ENCODE results near the gene RAI1.
"Not testable (repeated sequence)": the region's sequence is repeated elsewhere in the genome, so short reads cannot be mapped to it uniquely, and the experiment has no call there.

The RAI1 gene

DNA sequence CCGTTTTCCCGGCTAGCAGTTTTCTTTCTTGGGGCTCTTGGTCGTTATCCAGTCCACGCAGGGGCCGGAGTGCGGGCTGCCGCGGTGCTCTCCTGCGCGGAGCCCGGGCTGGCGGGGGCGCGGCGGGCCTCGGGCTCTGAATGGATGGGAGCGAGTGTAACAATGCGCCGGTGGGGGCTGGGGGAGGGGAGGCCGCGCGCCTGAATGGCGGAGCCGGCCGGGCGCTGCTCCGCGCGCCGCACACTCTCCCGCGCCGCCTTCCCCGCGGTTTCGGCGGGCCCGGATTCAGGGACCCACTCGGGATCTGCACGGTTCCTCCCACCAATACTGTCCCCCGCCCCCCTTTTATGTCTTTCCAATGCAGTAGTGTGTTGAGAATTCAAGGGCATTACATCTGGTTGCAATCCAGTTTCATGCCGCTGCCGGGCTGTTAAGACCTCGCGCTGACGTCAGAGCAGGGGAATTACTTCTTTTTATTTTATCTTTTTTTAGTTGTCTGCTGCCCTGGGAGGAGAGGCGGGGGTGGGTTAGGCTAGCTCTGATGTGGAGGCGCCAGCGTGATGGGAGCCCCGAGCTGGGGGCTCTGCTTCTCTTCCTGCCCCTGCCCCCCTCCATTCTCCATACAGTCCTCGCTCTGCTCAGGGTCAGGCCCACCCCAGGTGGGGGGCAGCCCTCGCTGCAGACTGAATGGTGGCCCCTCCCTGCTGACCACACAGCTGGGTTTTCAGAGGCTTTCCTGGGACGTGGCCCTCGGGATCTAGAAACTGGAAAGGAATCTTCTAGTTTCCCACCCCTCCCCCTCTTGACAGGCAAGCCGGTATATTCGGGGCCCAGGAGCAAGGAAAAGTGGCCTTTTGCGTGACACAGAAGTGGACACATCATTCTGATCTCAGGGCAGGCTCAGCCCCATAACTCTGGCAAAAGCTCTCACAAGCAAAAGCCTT lies 1.8 kb downstream of the RAI1 start:
- DNase-seq = peak; percentile 77

DNA sequence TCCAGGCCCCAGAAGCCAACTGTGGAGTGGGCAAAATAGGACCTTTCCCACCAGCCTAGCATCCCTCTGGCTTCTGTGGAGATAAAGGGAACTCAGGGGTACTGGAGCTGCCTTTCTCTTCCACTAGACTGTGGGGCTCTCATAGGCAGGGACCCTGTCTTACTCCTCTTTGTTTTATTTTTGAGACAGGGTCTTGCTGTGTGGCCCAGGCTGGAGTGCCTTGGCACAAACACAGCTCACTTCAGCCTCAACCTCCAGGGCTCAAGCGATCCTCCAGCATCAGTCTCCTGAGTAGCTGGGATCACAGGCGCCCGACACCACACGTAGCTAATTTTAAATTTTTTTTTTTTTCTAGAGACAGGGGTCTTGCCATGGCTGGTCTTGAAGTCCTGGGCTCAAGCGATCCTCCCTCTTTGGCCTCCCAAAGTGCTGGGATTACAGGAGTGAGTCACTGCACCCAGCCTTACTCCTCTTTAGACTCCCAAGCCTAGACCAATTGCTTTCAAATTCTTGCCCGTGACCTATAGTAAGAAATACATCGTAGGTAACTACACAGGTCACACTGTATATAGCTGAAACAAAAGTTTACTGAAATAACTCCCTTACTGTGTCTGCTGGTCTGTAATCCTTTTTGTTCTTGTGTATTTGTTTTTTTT lies 2.6 kb downstream of the RAI1 start:
- DNase-seq = no peak

DNA sequence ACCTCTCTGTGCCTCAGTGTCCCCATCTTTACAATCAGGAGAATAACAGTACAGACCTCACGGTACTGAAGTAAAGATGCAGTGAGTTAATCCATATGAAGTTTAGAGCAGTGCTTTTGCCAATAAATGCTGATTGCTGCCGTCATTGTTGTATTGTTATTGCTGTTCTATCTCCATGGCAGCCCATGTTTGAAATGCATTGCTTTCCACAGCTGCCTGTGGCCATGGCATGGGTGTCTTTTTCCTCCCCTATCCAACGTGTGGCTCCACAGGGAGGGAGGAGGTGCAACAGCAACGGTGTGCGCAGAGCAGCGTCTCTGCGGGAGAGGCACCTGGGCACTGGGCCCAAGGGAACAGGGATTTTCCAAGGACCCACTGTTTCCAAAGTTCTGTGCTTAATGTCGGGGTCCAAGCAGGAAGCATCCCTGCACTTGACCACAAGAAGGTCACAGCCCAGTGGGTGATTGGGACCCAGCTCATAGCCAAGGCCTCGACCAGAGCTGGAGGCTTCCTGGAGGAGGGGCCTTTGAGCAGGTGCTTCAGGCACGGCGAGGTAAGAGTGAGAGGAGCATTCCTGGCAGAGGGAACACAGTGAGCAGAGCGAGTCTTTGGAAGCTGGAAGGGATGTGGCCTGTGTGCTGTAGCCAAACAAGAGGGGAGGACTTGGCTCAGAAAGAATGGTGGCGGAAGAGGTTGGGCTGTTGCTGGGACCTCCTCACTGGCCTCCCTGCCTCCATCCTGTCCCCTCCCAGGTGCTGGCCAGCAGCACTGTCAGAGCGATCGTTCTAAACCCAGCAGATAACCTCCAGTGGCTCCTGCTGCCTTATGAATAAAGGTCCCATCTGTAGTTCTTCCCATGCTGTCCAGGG lies 3.9 kb downstream of the RAI1 start:
- DNase-seq = no peak

DNA sequence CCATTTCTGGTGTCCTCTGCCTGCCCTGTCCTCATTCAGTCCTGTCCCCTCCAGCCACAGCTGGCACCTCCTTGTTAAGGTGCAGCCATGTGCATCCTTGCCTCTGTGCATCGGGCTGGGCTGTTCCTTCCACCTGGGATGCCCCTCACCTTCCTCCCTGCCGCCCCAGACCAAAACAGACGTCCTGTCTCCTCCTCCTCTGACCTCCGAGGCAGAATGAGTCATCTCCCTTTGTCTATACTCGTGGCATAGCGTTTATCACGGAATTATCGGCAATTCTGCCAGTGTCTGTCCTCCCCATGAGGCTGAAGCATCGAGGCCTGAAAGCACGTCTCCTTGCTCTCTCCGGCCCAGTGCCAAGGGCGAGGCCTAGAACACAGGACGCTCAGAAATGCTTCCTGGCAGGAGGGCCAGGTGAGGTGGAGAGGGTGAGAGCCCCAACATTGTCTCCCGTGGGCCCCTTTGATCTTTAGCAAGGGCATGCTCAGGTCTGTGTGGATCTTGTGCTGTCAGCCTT lies 4.6 kb downstream of the RAI1 start:
- no peak for DNase-seq

DNA sequence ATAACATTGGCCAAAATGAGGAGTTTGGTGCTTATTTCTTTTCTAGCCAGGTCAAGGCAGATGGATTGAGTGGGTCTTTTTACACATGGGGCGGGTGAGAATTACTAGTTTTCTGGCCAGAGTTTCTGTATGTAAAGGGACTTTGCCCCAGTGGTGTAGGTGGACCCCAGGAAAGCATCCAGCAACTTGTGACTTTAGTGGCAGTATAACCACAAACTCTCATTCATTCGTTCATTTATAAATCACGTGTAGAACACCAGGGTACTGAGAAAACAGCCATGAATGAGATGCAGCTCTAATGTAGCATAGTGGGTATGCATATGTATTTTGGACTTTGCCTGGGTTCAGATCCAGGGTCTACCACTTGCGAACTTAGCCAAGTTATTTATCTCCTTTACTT lies 8.1 kb downstream of the RAI1 start:
- no peak for DNase-seq

DNA sequence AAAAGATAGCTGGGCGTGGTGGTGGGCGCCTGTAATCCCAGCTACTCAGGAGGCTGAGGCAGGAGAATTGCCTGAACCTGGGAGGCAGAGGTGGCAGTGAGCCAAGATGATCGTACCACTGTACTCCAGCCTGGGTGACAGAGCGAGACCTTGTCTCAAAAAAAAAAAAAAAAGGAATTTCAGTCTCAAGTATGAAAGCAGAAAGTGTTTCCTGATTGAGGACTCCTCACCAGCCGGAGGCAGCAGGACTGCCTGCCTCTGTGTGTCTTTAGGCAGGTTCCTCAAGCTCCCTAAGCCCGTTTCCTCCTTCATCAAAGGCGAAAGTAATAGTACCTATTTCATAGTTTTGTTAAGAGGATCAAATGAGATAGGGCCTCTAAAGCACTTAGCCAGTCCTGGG lies 9.0 kb downstream of the RAI1 start:
- DNase-seq = not testable (repeated sequence)

DNA sequence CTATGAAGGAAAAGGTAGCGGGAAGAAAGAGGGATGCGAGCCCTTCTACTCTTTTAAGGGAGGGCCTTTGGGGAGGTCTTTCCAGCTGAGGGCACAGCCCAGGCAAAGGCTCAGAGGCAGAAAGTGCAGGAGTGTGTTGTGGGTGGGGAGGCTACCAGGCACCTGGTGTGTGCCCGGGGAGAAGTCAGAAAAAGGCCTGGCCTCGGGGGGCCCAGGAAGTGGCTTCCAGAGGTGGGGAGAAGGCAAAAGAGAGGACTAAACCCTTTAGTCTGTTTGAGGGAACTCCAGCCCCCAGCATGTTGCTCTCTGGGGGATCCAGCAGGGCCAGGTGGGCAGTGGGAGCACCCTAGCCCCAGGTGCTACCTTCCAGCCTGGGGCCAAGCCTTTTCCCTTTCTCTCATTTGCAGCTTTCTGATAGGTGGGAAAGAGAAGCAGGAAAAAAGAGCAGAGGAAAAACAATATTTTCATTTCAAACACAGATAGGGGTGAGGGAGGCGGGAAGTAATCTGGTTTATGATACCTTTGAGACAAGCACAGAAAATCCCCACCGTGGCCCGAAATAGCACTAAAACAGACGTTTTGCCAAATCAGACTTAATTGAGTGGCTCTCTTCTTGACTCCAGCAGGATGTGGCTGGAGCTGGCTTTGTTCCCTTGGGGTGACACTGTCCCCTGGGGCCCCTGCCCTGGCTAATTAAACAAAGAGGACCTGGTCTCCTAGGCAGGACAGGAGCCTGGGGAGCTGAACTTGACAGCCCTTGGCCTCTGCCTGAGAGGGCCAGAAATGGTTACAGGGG lies 10.4 kb downstream of the RAI1 start:
- DNase-seq = no peak

DNA sequence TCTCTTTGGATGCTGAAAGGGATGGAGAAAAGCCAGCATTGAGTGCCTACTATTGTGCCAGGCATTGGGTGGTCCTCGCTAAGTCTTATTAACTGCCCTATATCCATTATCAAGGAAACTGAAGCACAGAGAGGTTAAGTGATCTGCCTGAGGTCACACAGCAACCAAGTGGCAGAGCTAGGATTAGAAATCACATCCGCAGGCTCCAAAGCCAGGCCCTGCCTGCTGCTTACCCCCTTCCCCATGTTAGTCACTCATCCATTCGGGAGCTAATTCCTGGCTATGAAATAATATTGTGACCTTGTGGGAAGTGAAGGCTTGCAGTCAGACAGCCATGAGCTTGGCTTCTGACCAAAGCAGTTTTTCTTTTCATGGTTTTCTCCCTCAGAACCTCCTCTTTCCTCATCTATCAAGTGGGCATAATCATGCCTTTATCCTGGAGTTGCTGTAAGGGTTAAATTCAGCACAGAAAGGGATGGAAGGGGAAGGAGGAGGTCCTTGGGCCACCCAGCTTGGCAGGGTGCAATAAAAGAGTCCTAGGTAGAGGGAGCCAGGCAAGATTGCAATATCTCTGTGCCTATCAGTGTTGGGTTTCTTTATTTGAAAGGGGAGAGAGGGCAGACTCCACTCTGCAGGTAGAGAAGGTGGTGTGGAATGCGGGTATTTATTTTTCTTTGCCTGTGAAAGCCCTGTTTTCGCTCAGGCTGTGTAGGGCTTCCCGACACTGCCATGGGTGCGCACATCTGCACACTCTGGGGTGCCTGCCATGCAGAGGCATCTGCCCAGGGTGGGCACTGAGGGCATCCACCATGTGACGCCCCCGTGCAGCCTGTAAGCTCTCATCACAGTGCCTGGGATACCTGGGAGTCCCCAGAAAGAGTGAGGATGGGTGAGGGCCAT lies 11.3 kb downstream of the RAI1 start:
- DNase-seq = no peak

DNA sequence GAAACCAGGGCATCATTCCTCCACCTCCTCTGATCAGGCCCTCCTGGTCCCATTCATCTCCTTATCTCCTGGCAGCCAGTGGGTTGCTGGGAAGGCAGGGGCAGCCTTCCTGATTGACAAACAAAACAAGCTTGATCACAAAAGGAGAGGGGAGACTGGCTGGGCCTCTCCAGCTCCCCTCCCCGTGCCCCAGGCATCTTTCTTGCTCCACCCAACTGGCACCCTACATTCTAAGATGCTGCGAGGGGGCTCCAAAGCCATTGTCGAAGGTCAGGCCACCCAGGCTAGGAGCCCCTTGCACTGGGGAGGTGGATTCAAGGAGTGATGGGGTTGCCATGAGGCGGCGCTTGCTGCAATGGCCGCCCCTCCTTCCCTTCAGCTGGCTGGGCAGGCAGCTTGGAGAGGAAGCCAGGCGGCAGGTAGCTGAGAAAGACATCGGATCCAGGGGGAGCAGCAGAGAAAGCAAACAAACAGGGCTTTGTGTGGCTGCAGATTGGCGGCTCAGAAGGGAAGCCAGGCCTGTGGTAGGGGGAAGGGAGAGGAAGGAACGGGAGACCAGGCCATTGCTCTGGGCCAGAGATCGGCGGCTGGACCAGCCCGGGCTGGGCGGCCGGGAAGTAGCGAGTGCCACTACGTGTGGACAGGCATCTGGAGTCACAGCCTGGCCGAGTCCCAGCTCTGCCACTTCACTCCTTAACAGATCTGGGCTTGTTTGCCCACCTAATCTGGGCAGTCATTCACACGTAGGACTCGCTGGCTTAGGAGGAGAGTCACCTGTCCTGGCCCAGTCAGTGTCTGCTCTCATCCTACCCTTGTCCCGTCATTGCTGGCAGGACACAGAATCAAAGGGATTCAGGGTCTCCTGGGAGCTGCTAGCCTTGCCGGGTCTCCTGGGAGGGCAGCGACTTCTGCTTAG lies 12.3 kb downstream of the RAI1 start:
- DNase-seq = no peak

DNA sequence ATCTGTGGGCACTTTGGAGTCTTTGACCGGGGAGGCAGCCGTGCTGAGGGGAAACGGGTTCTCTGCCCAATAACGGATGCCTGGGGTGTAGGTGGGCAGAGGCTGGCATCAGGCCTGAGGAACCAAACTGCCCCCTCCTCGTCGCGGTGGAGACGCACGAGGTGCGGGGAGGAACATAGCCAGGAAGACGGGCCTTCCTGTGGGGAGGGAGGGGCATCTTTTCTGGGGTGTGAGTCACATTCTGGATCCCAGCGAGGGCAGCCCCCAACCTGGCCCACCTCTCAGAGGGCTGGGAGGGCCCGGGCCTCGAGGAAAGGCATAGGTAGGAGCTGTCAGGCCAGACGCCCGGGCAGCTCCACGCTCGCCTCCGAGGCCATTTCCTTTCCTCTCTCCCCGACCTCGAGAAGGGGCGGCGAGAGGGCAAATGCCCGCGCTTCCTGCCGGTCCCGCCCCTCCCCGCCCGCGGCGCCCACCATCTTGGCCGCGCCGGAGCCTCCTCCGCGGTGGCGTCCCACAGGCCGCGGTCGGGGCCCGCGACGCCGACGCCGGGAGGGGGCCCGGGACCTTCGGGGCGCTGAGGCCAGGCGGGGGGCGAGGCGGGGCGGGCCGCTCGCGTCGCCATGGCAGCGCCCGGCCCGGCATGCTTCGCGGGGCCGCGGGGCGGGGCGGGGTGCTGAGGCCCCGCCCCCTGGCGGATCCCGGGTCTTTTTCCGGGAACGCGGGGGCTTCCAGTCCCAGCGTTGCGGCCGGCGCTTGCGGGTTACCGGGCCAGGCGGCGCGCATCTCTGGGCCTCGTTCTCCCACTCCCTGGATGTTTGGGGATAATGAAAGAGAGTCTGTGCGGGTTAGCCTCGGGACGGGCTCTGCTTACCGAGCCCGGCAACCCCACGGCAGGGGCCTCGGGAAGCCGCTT lies 13.2 kb downstream of the RAI1 start:
- DNase-seq = peak; percentile 64

DNA sequence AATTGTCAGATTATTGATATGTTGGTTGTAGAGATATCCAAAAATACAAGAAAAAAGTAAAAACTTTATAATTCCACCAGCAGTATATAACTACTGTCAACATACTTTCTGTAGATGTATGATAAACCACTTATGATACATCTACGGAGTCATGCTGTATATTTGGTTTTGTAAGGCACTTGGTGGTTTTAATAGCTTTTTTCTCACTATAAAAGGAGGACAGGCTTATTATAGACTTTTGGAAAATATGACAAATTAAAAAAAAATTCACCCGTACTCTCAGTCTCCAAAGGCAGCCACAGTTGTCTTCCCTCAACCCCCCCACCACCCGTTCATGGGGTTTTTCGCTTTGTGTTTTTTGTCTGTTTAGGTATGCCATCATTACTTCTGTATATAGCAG lies 14.8 kb downstream of the RAI1 start:
- no peak for DNase-seq

DNA sequence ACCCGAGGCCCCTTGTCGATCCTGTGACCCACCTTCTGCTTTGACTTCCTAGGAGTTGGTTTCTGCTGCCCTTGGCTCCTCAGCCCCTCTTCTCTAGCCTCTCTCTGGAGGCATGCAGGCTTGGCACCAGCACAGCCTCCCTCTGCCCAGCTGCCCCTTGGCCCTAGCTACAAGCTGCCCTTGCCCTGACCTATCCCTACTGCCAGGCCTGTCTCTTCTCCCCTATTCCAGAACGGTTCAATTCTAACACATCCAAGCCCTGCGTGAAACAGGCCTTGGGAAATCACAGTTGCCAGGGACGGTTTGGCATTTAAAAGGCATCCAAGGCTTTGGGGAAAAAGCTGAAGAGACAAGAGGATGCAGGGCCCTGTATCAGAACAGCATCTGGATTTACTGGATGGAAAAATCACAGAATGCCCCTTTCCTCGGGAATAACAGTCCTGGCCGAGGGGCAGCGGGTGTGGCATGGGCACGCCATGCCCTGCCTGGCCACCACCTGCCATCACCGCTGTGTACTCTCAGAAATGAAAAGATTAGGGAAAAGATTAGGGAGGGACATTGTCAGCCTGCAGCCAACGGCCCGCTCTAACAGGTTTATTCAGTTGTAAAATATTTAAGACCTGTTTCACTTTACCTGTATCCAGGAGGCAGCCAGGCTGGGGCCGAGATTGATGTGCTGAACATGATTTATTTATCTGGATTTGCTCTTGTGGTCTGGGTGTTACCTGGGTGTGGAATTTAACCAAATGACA lies 15.8 kb downstream of the RAI1 start:
- no peak for DNase-seq

DNA sequence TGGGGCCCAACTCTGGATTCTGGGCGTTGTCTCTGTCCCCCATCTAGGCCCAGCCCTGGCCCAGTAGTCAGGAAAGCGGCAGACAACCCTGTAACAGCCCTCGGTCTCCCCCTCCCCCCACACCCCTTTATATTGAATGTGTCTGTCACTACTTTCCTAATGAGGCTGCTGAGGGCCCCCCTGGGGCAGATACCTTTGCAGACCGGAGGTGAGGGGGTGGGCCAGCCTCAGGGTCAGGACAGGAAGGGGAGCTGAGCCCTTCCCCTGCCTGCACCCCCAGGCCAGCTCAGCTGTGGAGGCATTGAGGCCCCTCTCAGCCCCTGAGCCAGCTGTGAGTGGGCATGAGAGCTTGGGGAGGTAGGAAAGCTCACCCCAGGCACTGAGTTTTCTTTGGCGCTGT lies 17.1 kb downstream of the RAI1 start:
- no peak for DNase-seq

DNA sequence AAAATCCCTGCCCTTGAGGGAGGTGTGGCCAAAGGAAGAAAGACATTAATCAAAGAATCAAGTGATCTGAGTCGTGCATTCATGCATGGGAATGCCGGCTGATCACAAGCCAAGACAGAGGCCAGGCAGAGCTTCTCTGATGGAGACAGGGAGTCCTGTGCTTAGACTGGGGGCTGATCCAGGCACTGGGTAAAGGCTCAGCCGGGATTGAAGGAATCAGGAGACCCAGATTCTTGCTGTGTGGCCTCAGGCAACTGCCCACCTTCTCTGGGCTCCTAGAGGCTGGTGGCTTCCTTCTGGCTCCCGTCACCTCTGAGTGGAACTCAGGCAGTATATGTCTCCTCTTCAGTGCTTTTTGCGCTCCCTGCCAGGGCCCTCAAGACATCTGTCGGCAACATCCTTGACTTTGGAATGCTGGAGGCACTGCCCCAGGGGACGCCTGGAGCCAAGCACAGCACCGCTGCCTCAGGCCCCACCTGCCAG lies 17.7 kb downstream of the RAI1 start:
- no peak for DNase-seq

DNA sequence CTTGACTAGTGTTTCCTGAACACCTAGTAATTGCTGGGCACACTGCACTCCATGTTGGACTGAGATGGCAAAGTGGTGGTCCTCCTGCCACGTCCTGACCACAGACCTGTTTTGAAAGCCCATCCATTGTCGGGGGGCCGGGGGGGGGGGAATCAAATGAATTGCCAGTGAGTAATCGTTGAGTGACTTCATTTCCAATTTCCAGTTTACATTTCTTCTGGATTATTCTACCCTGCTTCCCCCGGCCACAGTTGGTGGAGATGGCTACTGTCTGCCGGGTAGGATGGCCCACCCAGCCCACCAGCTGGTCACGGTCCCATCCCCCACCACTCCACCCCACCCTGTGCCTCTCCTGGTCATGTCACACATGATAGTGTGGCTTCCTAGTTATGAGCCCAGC lies 18.2 kb downstream of the RAI1 start:
- no peak for DNase-seq

DNA sequence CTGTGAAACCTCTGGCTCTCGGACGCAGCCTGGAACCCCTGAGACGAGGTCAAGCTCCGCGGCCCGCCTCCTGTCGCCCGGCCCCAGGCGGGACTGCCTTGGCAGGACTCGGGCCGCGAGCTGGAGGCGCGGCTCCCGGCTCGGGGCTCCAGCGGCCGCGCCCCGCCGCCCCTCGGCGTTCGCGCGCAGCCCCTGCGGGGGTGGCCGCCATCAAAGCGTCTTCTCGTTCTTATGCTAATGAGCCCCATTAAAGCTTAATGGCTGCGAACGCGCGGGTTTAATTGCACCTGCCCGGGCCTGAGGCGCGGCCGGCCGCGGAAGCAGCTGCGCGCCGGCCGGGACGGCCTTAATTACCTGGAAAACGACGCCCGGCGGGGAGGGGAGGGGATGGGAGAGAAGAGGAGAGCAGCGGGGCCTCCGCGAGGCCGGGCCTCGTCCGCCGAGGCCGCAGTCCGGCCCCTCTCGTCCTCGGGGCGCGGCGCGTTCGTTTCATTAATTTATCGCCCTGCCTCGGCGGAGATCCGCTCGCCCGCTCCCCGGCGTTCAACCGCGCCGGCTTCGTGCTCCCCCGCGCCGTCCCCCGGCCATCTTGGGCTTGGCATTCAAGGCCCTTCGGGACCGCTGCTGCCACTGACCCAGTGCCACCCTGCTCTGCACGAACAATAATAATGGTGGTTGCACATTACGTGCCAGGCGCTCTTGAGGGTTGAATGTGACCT lies 19.2 kb downstream of the RAI1 start:
- DNase-seq = no peak

DNA sequence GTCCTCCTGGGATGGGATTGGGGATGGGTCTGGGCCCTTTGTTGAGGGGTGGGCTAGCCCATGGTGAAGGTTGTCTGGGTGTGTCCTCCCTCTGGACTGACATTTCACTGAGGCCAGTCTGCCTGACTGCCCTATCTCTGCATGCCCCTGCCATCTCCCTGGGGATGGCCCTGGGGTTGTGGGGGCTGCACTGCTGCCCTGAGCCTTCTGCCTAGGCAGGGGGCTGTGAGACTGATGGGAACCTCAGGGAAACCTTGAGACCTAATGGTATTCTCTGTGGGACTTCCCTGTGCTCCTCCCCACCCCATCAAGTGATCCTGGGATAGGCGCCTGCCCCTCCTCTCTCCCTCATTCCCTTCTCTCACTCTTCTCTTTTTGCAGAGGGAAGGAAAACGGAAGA lies 19.9 kb downstream of the RAI1 start:
- DNase-seq = no peak

Measured in stimulated activated CD4-positive, alpha-beta T cell treated with anti-CD3 and anti-CD28 coated beads, Interleukin-4, amount 100 ng/mL, for 1 hour (primary cell).